GM18517 (cell line): ENCODE results near the gene BICDL2.
"Not testable (repeated sequence)": the region's sequence is repeated elsewhere in the genome, so short reads cannot be mapped to it uniquely, and the experiment has no call there.

Source experiments
- ATAC-seq: cut with Tn5 transposase; IDR thresholded peaks from one replicate; pipeline ENCODE4 v1.9.1; 2021; ENCODE audit warnings: mild to moderate bottlenecking, moderate library complexity; ENCODE audit not compliant: unreplicated experiment

BICDL2 gene

DNA sequence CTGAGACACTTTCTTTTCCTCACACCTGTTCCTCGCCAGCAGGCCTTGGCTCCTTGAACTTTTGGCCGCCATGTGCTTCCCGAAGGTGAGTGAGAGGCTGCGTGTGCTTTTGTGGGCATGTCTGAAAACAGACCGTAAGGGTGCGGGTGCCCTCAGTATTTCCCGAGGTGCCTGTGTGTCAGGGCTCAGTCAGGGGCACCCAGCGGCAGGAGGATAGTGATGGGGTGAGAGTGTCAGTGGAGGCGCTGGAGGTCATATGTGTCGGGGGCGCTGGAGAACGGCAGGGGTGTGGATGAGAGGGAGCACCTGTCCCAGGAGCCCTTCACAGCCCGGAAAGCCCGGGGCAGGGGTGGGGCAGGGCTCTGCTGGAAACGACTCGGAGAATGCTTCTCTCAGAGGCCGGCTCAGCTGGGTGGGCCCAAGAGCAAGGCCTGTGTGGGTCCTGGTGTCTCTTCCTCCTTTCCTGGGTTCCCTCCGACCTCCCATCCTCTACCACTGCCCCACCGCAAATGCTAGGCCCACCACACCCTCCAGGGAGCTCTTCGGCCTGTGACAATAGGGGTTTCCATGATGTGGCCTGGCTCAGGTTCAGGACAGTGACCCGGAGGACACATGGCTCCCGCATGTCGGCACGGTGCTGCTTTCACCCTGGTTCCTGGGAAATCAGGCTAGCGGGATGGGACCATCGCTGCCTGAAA, 29.1 kb upstream of the BICDL2 start:
- no peak for ATAC-seq

GRCh38 chr16:3065069-3065741, 28.5 kb upstream of the BICDL2 start, which contains the start of gene IL32:
IL32 (plus strand) TSS chr16:3065640; CDS start chr16:3065812, 172 bp downstream.
- no peak for ATAC-seq

- ATAC-seq, result no peak
Observed at GRCh38 chr16:3063625-3064386, 27.1 kb upstream of the BICDL2 start.

DNA sequence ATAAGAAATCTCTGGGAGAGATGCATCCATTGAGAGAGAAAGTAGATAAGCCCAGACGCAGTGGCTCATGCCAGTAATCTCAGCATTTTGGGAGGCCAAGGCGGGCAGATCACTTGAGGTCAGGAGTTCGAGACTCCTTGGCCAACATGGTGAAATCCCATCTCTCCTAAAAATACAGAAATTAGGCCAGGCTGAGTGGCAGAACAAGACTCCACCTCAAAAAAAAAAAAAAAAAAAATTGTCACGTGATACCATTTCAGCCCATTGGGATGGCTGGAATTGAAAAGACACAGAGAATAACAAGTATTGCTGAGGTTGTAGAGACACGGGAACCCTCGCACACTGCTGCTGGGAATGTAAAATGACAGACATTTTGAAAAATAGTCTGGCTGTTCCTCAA, 25.8 kb upstream of the BICDL2 start:
- ATAC-seq, result no peak

- ATAC-seq, result no peak
Observed at GRCh38 chr16:3060339-3061127, 23.8 kb upstream of the BICDL2 start.

DNA sequence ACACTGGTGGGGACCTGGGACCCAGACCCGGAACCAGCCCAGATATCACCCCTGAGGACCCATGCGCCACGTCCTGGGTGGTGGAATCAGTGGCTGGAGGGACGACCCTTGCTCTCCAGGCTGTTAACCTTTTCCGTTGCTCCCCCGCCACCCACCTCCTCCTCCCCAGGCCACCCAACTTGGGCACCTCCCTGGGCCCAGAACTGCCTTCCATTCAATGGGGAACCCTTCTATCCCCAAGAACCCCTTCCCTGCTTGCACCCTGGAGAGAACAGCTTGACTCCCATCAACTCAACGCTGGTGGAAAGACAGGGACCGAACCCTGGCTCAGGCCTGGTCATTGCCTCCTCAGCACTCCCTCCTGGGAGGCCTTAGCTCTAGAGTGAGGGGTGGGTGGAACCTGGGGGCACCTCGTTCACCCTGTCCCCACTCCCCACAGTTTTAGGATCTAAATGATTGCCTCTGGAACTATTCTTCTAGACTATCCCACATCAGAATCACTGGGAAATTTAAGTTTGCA, 23.0 kb upstream of the BICDL2 start:
- ATAC-seq, result no peak

- peak; percentile 61 for ATAC-seq
Observed at GRCh38 chr16:3059041-3059722, 22.4 kb upstream of the BICDL2 start.

DNA sequence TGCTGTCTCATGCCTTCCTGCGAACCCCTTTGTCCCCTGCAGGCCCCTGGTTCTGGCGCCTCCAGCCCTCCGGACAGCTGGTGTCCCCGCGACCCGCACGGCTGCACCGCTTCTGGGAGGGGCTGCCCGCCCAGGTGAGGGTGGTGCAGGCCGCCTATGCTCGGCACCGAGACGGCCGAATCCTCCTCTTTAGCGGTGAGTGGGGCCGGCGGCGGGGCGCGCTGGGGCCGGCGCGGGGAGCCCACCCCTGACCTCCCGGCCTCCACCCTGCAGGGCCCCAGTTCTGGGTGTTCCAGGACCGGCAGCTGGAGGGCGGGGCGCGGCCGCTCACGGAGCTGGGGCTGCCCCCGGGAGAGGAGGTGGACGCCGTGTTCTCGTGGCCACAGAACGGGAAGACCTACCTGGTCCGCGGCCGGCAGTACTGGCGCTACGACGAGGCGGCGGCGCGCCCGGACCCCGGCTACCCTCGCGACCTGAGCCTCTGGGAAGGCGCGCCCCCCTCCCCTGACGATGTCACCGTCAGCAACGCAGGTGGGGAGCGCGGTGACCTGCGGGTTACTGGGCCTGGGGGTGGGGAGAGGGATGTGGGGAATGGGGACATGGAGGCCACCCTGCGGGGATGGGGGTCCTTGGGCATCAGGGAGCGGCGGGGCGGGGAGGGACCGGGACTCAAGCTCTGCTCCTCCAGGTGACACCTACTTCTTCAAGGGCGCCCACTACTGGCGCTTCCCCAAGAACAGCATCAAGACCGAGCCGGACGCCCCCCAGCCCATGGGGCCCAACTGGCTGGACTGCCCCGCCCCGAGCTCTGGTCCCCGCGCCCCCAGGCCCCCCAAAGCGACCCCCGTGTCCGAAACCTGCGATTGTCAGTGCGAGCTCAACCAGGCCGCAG, 21.6 kb upstream of the BICDL2 start:
- no peak for ATAC-seq

DNA sequence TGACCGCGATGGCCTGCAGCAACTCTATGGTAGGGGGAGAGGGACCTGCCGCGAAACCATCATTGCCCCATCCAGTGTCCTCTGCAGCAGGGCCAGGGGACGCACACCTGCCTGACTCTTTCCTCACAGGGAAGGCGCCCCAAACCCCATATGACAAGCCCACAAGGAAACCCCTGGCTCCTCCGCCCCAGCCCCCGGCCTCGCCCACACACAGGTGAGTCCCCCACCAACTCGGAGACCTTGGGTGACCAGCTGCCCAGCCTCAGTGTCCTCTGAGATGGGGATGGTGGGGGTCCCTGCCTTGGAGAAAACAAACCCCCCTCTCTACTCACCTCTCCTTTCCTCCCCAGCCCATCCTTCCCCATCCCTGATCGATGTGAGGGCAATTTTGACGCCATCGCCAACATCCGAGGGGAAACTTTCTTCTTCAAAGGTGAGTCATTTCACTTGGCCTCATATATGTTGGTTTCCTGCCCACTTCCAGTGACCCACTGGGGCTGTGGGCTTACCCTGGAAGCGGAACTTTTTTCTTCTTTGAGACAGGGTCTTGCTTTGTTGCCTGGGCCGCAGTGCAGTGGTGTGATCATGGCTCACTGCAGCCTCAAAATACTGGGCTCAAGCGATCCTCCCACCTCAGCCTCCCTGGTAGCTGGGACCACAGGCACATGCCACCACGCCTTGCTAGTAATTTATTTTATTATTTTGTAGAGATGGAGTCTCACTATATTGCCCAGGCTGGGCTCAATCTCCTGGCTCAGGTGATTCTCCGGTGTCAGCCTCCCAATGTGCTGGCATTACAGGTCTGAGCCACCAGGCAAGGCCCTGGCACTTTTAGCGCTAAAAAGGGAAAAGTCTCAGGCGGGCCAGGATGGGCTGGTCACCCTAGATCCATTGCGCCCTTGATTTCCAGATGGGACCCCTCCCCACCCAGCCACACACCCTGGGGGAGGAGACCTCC, 20.7 kb upstream of the BICDL2 start:
- no peak for ATAC-seq

- ATAC-seq, result no peak
Observed at GRCh38 chr16:3056336-3057180, 19.8 kb upstream of the BICDL2 start.

- not testable (repeated sequence) for ATAC-seq
Observed at GRCh38 chr16:3055734-3056115, 19.0 kb upstream of the BICDL2 start.

- no peak for ATAC-seq
Observed at GRCh38 chr16:3054965-3055733, 18.4 kb upstream of the BICDL2 start.

GRCh38 chr16:3053330-3053710, 16.6 kb upstream of the BICDL2 start:
- not testable (repeated sequence) for ATAC-seq

DNA sequence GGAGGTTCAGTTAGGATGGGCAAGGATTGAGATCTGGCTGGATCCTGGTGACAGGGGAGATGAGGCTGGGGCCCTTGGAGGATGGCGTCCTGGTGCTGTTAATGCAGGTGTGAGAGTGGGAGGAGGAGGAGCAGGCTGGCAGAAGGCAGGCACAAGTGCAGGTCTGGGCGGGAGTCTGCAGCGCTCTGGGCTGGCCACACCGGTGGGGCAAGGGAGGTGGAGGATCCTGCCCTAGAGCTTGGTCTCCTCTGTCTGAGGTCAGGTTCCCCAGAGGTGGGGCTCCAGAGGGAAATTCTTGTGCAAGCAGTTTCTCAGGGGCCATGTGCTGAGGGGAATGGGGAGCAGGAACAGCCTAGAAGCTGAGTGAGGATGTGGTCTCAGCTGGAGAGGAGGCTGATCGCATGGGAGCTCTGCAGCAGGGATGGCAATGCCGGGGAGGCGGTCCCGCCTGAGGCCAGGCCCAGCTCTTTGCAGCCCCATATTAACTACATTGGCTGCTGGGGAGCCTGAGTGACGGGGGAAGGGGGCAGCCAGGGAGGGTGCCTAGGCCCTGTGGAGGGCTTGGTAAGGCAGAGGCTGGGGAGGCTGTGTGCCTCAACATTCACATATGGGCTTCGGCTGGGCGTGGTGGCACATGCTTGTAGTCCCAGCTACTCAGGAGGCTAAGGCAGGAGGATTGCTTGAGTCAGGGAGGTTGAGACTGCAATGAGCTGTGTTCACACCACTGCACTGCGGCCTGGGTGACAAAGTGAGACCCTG, 16.0 kb upstream of the BICDL2 start:
- ATAC-seq, result not testable (repeated sequence)

- no peak for ATAC-seq
Observed at GRCh38 chr16:3051494-3051893, 14.8 kb upstream of the BICDL2 start.

- no peak for ATAC-seq
Observed at GRCh38 chr16:3051009-3051408, 14.3 kb upstream of the BICDL2 start.
